NCI-H2107 (cell line): ENCODE data around the gene ITPRID1.

ENCODE experiments used
- DNase-seq: peaks from one replicate; lab custom pipeline; 2025; lab: John Stamatoyannopoulos, UW

The ITPRID1 gene

GRCh38 chr7:31695859-31696614, 182.1 kb downstream of the ITPRID1 start:
- DNase-seq: no peak

GRCh38 chr7:31699050-31699449, 185.2 kb downstream of the ITPRID1 start:
- DNase-seq: no peak

- no peak for DNase-seq
These were observed 188.5 kb downstream of the ITPRID1 start for GRCh38 chr7:31702354-31702753.

GRCh38 chr7:31705377-31705776, 191.5 kb downstream of the ITPRID1 start:
- DNase-seq: no peak

- DNase-seq: no peak
These were observed 193.2 kb downstream of the ITPRID1 start for GRCh38 chr7:31707089-31707488.
